GM18502 (cell line): ENCODE measurements around the gene SLC44A1.
A peak's percentile ranks its signal among the peaks of the same experiment; 100 is the strongest.

Source experiments
- ATAC-seq: cut with Tn5 transposase; IDR thresholded peaks from one replicate; pipeline ENCODE4 v1.9.1; 2021; ENCODE audit warnings: mild to moderate bottlenecking; ENCODE audit not compliant: unreplicated experiment, poor library complexity

SLC44A1 gene

GRCh38 chr9:105295986-105296385 lies 51.5 kb downstream of the SLC44A1 start:
- no peak for ATAC-seq

- no peak for ATAC-seq
These were observed 52.0 kb downstream of the SLC44A1 start for GRCh38 chr9:105296445-105296844.

GRCh38 chr9:105296877-105297287 lies 52.4 kb downstream of the SLC44A1 start:
- ATAC-seq, result no peak

- no peak for ATAC-seq
These were observed 53.1 kb downstream of the SLC44A1 start for GRCh38 chr9:105297442-105298075.

GRCh38 chr9:105299190-105299854 lies 54.9 kb downstream of the SLC44A1 start:
- ATAC-seq, result no peak

GRCh38 chr9:105302728-105303127 lies 58.3 kb downstream of the SLC44A1 start:
- no peak for ATAC-seq

GRCh38 chr9:105305856-105306255 lies 61.4 kb downstream of the SLC44A1 start:
- no peak for ATAC-seq

GRCh38 chr9:105306351-105307140 lies 62.1 kb downstream of the SLC44A1 start:
- ATAC-seq, result peak; percentile 53

GRCh38 chr9:105307591-105308130 lies 63.2 kb downstream of the SLC44A1 start:
- no peak for ATAC-seq

GRCh38 chr9:105308461-105309341 lies 64.2 kb downstream of the SLC44A1 start:
- ATAC-seq, result no peak

- ATAC-seq, result no peak
These were observed 65.1 kb downstream of the SLC44A1 start for GRCh38 chr9:105309531-105309931.

GRCh38 chr9:105311306-105311705 lies 66.9 kb downstream of the SLC44A1 start:
- ATAC-seq, result no peak

GRCh38 chr9:105313238-105313637 lies 68.8 kb downstream of the SLC44A1 start:
- peak; percentile 71 for ATAC-seq

- ATAC-seq, result no peak
These were observed 72.3 kb downstream of the SLC44A1 start for GRCh38 chr9:105316703-105317102.

- peak; percentile 78 for ATAC-seq
These were observed 74.3 kb downstream of the SLC44A1 start for GRCh38 chr9:105318729-105319191.

GRCh38 chr9:105319202-105319813 lies 74.9 kb downstream of the SLC44A1 start:
- ATAC-seq, result no peak

GRCh38 chr9:105320568-105320967 lies 76.1 kb downstream of the SLC44A1 start:
- ATAC-seq, result peak; percentile 68

GRCh38 chr9:105328296-105328695 lies 83.8 kb downstream of the SLC44A1 start:
- no peak for ATAC-seq

GRCh38 chr9:105328872-105329718 lies 84.6 kb downstream of the SLC44A1 start:
- no peak for ATAC-seq
